Ureter (tissue), 1 donor: ENCODE data around the gene FAM32A. TPM values are rescaled to one million over a fixed set of nuclear protein-coding genes. Genes with fewer than 3 reads are reported as not detected.

Experiments
- DNase-seq: peaks from one replicate; pipeline ENCODE4 v3.0.0-alpha.2; 2020; ENCODE audit warnings: low spot score
- total RNA-seq: library from RNA; stranded (reverse); gene quantifications from one replicate; pipeline ENCODE4 v1.2.4, GENCODE V29; 2023
- donor health status: DM: yes; HTN: yes; CAD: no.

FAM32A gene
- total RNA-seq, result 50.8 TPM

DNA sequence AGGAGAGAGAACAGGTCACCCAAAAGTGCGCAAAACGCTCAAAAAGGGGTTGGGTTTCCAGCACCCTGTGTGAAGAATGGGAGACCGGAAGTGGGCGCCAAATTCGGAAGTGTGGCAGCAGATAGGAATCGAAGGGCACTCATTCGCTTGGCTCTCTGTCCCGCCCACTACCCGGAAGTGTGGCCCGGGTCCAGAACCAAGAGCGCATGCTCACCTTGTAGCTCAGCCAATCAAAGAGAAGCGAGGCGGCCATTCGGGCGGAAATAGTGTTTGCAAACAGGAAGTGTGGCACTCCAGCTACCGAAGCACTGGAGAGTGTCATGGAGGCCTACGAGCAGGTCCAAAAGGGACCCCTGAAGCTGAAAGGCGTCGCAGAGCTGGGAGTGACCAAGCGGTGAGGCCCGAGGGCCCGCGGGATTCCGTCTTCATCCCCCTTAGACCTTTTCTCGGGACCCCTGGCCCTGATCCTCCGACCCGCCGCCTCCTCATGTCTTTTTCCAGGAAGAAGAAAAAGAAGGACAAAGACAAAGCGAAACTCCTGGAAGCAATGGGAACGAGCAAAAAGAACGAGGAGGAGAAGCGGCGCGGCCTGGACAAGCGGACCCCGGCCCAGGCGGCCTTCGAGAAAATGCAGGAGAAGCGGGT is at the start of gene FAM32A:
TSS of gene FAM32A (plus strand) at position 288 of the 645 bp plus-strand sequence. CDS start at position 321, 33 bp downstream.
- peak; percentile 100 for DNase-seq

DNA sequence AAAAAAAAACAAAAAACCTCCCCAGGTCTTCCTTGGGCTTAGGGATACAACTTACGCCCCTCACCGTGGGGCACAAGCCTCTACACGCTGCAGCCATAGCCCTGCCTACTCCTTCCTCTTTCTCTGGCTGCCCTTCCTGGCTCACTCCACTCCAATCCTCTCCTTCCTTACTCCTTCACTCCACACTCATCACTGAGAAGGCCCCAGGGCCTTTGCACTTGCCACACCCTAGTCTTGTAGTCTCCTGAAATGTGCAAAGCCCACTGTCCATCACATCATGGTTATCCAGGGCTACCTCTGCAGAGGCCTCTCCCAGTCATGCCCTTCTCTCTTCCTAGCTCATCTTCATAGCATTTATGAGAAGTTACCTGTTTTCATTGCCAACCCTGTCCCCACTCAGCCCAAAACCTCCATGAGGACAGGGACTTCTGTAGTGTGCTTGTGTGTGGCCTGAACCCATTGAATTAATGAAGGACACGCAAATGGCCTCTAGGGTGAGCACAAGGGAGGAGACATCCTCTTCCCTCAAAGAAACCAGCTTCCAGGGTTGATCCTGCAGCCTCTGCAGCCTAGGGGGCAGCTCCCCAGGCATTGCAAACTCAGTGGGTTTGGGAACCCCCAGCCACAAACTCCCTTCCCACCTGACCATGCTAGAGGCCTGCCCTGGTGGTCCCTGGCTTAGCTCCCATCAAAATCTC is 49.6 kb upstream of the FAM32A start:
- no peak for DNase-seq

DNA sequence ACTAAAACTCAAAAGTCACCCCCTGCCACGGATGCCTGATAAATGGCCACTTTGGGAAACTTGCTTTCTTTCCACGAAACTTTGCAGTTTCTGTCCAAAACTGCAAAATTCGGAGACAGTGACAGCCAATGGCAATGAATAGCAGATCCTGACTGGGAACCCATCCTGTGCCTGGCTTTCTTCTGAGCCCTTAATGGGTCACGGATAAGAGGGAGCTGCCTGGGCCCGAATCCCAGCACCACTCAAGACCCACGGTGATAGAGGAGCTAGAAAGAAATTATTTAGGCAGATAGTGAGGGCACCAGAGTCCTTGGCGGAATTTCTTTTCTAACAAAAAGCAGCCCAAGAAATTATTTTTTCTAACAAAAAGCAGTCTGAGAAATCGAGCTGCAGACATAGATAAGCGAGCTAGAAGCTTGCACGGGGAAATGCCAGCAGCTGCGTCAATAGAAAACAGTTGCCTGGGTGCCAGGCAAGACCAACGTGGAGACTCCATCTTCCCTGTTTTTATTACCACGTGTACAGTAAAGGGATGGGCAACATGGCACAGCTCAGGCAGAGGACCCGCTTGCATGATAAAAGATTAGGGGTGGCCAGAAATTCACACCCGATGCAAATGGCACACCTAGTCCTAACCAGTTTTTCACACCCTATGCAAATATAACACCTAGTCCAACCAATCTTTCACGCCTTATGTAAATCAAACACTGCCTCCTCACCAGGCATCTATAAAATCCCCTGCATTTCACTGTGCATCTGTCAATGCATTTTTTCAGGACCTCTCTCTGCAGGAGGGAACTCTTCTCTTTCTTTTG is 48.8 kb upstream of the FAM32A start:
- DNase-seq, result no peak

DNA sequence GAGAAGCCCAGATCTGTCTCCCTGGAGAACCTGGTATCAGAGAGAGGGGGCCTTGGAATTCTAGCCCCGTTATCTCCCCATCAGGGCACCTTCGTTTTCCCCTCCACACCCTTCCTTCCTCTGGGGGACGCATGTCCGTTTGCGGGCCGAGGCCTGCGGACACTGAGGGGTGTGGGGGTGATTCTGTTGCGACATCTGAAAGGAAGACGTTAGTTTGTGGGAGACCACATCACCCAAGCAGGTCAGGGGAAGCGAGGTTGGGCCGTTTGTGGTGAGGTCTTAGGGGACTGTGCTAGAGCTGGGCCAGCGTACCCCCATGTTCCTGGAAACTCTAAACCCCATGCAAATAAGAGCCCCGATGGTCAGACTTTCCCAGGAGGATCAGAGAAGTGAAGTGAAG is 45.5 kb upstream of the FAM32A start:
- no peak for DNase-seq

DNA sequence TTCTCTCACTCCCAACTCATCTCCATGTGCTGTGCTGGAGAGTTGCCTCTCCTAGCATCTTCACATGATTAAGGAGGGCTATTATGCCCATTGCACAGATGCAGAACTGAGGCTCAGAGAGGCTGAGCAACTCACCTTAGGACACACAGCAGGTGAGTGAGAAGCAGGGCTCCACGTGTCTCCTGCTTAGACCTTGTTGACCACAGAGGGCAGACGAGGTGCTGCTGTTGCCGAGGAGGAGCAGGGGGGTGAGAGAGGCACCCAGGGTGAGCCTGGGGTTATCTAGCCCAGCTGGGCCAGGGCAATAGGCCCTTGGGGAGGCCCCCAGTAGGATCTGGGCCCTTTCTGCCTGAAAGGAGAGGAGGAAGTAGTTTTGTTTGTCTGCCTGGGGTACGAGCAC is 44.2 kb upstream of the FAM32A start:
- no peak for DNase-seq

DNA sequence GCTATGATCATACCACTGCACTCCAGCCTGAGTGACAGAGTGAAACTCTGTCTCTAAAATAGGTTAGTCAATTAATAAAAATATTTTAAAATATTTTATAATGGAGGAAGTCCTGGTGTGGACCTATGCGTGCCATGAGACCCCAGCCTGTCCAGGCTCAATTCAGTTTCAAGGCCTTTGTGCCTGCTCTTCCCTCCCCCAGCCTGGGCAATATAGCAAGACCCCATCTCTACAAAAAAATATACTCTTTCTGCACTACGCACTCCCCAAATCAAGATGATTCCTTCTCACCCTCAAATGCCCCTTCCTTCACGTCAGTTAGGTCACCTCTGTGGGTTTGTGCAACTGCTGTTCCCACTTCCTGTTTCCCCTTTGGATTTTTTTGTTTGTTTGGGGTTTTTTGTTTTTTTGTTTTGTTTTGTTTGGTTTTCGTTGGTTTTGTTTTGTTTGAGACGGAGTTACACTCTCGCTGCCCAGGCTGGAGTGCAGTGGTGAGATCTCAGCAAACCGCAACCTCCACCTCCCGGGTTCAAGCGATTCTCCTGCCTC is 43.1 kb upstream of the FAM32A start:
- DNase-seq, result no peak

DNA sequence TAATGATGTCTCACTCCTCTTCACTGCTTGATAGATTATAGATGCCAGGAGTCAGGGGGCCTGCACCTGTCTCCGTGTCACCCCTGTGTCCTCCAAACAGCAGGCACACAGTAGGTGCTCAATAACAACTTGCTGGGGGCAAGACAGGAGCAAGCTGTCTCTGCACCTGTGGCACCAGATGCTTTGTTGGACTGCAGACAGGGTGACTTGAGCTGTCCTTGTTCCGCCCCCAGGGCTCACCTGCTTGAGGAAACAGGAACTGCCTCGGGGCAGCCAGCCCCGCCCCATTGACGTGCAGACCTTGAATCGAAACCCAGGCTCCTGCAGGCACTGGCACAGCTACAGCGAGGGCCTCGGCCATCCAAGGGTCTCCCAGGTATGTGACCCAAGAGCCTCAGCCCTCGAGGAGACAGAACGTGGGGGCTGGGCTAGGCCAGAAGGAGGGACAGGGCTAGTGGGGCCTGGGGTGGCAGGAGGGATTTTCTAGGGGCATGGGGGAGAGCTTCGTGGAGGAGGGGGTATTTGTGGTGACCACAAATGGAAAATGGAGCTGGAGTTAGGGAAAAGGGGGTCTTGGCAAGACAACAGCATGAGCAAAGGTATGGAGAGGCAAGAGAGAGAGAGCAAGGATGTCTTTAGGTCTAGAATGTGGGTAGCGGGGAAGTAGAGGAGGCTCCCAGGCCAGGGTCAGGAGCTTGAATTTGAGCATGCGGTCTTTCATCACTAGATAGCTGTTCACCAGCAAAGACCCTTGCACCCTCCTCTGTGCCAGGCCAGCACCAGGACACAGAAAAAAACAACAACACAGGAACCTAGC is 41.6 kb upstream of the FAM32A start, which contains the start of gene HSH2D:
TSS of gene HSH2D (plus strand) at position 287 of the 817 bp plus-strand sequence. CDS start 5,066 bp downstream, outside the sequence.
- DNase-seq, result peak; percentile 87

DNA sequence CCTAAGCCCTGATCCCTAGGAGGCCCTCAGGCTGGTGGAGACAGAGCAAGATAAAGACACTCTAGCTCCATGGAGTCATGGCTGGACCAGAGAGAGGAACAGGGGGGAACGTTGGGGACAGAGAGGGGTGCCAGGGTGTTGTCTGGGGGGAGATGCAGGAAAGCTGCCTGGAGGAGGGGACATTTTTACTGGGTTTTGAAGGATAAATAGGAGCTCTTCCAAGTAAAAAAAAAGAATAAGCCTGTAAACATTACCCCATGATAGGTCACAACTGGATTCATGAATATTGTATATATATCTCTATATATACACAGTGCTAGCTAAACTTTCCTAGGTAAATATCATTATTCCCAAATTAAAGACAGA is 41.0 kb upstream of the FAM32A start:
- DNase-seq, result no peak

DNA sequence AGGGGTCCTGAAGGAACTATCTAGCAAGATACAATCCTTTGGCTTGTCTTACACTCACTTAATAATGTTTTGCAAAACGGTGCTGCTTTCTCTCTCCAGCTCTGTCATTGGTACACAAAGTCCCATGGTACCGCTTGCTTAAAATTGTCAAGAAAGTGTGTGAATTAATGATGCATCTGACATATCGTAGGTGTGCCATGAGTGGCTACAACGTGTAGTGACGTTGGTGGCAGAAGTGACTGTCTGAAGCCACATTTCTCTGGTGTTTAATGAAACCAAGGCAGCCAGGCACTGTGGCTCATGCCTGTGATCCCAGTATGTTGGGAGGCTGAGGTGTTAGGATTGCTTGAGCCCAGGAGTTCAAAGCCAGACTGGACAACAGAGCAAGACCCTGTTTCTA is 39.1 kb upstream of the FAM32A start:
- DNase-seq, result no peak

DNA sequence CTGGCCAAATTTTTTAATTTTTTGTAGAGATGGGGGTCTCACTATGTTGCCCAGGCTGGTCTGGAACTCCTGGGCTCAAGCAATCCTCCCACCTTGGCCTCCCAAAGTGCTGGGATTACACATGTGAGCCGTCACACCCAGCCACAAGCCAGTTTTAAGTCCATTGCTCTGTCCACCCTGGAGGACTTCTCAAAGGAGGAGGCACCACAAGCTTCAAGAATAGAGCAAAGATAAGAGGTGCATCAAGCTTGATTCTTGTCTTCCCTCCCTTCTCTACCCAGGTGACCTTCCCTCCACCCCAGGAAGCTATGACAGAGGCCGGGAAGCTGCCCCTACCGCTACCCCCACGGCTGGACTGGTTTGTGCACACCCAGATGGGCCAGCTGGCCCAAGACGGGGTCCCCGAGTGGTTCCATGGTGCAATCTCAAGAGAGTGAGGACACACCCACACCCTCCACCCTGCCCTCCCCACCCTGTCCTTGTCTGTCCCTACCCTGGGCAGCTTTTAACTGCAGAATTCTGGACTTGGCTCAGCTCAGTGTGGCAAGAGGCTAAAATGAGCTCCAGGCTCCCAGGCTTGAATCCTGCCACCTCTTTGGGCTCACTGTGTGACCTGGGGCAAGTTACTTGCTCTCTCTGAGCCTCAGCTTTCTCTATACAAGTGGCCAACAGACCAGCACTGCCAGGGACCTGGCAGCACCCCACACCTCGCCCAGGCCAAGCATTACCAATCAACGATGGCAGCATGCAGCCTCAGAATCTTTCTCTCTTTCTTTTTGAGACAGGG is 36.6 kb upstream of the FAM32A start:
- DNase-seq, result no peak

DNA sequence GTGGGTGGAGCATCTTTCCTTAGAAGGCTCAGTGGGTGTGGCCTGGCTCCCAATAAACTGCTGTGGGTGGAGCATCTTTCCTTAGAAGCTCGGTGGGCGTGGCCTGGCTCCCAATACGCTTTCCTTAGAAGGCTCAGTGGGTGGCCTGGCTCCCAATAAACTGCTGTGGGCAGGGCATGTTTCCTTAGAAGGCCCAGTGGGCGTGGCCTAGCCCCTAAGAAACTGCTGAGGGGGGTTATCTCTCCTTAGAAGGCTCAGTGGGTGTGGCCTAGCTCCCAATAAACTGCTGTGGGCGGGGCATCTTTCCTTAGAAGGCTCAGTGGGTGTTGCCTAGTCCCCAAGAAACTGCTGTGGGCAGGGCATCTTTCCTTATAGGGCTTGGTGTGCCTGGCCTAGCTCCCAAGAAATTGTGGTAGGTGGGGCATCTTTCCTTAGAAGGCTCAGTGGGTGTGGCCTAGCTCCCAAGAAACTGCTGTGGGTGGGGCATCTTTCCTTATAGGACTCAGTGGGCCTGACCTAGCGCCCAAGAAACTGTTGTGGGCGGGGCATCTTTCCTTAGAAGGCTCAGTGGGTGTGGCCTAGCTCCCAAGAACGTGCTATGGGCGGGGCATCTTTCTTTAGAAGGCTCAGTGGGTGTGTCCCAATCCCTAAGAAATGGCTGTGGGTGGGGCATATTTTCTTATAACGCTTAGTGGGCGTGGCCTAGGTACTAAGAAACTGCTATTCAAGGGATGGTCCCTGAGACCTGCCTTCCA is 31.5 kb upstream of the FAM32A start:
- DNase-seq, result no peak

DNA sequence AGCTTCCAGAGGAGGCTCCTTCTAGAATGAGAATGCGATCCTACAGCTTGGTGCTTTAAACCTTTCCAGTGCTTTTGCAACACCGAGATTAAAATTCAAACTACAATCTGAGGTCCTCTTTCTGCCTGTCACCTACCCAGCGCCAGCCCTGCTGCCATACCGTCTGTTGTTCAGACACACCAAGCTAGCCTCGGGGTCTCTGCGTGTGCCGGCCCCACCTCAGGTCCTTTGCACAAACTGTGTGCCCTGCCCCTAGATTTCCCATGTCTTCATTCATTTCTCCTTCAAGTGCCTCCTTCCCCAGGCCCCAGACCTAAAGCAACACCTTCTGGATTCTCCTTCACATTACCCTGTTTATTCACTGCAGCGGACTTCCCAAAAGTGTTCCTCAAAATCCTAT is 30.7 kb upstream of the FAM32A start:
- DNase-seq, result no peak

DNA sequence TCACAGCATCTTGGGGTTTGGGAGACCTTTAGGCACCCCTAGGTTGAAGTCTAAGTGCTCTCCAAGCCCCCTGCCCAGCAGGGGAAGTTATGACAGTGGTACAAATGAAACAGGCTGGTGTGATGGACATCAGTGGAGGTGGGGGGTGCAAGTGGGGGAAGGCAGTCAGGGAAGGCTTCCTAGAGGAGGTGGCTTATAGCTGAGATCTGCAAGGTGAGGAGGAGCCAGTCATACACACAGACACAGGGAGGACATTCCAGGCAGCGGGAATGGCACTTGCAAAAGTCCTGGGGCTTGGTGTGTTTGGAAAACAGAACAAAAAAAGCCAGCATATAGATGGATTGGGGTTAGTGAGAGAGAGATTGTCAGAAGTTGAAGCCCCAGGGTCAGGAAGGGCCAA is 30.1 kb upstream of the FAM32A start:
- no peak for DNase-seq

DNA sequence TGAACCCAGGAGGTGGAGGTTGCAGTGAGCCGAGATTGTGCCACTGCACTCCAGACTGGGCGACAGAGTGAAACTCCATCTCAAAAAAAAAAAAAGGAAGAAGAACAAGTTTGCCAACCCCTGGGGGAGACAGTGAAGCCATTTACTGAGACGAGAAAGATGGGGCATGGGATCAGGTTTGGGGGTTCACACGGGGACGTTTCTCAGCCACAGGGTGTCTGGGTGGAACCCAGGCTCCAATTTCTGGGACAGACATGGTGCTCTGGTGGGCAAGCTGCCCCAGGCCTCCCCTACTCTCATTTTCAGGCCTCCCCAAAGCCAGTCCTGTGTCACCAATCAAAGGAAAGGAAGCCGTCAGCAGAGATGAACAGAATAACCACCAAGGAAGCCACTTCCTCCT is 28.3 kb upstream of the FAM32A start:
- no peak for DNase-seq

DNA sequence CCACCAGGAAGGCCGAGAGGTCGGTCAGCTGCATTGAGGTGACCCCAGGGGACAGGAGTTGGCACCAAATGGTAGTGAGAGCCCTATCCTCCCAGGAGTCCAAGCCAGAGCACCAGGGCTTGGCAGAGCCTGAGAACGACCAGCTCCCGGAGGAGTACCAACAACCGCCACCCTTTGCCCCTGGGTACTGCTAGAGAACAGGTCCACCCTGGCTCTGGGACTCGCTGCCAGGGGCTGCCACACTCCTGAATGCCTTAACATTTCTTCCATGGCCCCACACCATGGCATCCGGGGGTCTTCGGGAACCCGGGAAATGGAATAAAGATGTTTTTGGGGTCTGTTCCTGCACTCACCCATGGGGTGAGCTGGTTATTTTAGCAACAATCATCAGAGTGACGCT is 27.6 kb upstream of the FAM32A start:
- no peak for DNase-seq

DNA sequence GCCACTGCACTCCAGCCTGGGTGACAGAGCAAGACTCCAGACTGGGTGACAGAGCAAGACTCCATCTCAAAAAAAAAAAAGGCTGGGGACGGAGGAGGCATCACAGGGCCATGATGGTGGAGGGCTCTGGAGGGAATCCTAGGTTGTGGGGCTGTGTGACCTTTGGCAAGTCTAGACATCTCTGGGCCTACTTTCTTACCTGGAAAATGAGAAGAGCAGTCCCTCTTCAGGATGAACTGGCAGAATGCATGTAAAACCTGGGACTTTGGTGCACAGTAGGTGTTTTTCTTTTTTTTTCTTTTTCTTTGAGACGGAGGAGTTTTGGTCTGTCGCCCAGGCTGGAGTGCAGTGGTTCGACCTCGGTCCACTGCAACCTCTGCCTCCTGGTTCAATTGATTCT is 25.6 kb upstream of the FAM32A start:
- DNase-seq, result no peak

DNA sequence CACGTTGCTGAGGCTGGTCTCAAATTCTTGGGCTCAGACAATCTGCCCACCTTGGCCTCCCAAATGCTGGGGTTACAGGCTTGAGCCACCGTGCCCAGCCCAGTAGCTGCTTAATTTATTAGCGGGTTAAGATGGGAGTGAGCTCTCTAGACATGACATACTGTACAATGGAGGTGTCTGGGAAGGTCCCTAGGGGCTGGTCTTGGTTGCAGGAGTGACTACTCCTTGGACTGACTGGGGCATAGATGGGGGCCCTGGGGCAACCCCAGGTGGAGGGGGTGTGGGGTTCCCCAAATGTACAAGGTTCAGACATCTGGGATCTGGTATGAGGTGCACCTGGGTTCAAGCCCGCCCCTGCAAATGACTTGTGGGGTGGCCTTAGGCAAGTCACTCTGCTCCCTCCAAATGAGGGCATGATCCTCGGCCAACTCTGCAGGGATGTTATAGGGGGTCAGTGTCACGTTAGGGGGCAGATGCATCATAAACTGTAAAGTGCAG is 24.7 kb upstream of the FAM32A start:
- DNase-seq, result no peak

DNA sequence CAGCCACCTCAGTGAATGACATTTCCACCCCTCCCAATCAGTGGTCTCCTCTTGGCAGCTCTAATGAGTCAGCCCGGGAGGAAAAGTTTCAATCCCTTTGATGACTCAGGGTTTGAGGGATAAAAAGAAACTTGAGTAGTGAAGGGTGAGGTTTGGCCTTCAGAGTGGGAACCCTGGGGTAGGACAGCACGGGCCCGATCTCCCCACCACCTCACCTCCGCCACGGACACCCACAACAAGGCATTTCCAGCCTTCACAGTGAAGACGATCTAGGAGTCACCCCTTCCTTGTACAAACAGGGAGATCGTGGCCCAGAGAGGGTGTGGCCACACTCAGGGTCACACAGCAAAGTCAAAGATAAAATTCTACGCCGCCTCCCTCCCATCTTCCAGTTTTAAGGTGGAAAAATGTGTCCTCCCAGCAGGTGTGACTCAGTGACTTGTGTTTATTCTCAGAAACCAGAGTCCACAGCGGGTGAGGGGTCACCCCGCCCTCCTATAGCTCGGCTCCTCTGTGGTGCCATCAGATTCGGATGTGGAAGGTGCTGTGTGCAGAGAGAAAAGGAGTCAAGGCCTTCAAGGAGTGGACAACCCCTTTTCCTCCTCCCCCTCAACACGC is 24.2 kb upstream of the FAM32A start:
- no peak for DNase-seq

DNA sequence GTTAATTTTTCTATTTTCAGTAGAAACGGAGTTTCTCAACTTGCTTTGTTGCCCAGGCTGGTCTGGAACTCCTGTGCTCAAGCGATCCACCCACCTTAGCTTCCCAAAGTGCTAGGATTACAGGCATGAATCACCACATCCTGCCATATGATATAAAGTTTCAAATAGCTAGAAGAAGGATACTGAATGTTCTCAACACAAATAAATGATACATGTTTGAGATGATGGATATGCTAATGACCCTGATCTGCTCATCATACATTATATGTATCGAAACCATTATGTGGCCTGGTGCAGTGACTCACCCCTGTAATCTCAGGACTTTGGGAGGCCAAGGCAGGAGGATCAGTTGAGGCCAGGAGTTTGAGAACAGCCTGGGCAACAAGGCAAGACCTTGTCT is 23.4 kb upstream of the FAM32A start:
- DNase-seq, result no peak
